ENCODE measurements around the gene DDI2. TPM values are rescaled to one million over a fixed set of nuclear protein-coding genes. Genes with fewer than 3 reads are reported as not detected.

Gene DDI2
- total and polyA plus RNA-seq, 2 donors (not counting 3 experiments of a cell fraction or from before 2014, with no cell fraction given) = 5.4 to 35.2 TPM

DNA sequence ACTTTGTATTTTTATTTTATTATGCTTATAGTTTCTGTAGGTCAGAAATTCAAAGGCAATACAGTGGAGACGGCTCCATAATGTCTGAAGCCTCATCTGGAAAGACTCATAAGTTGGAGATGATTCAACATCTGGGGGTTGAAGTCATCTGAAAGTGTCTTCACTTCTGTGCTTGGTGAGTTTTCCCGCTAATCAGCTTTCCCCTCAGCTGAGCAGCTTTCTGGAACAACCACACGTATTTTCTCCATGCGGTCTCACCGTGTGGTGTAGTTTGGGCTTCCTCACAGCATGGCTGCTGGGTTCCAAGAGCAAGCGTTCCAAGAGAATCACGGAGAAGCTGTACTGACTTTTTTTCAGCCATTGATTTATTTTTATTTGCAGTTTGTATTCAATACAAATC, 7.6 kb upstream of the DDI2 start:
- no peak overlapping the region for H3K4me3 ChIP-seq (replicated peaks in 1 of 3; ENCODE audit: insufficient read depth in 1 of 3, low read depth in 1 of 3, low read length in 3 of 3)

DNA sequence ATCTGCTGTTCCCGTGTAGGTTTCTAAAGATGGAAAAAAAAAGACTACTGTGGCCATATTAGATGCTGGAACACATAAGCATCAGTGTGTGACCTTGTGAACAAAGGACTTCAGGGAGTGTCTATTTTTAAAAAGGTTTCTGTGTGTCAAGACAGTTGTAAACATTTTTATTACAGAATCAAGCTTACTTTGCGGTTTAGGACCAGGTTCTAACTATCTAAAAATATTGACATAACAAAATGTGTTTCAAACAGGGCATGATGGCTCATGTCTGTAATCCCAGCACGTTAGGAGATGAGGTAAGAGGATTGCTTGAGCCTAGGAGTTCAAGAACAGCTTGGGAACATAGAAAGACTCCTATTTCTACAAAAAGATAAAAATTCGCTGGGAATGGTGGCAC, 7.1 kb upstream of the DDI2 start:
- no TSS peak for BruUV-seq (replicated peaks)
- H4K20me1 ChIP-seq (replicated peaks; ENCODE audit: control insufficient read depth, extremely low read depth, insufficient read depth, low read length) = no peaks in the 10 kb centered on the region
- H3K27ac ChIP-seq (ENCODE audit: insufficient read depth, low read depth, low read length) = no peak overlapping the region
- dilution Hi-C loops (cut with MboI; ENCODE audit: extremely low pct_ligation_motif_present, low sequenced_read_pairs) = no loop called here
- ChIA-PET POLR2A (no interaction called here), CTCF (no interaction called here)
- no peak overlapping the region for H3K4me3 ChIP-seq (replicated peaks in 1 of 3; ENCODE audit: insufficient read depth in 1 of 3, low read depth in 1 of 3, low read length in 3 of 3)
- H2AFZ ChIP-seq (ENCODE audit: low read depth, low read length) = no peak overlapping the region
- DNase-seq (ENCODE audit: low read depth, low spot score) (no peak), FAIRE-seq (no peak)
- TF ChIP-seq POLR2AphosphoS5 (IDR thresholded peaks at IDR 0.05; ENCODE audit: insufficient read depth, low read depth, low read length) (no peak), JUN (IDR thresholded peaks at IDR 0.05; ENCODE audit: borderline replicate concordance, insufficient read depth, insufficient read length, low read depth) (no peak), GATA2 (IDR thresholded peaks at IDR 0.05; ENCODE audit: insufficient read depth, insufficient read length, low read depth, low read length) (no peak)
- H3K27me3 ChIP-seq (ENCODE audit: control insufficient read depth in 2 of 2, insufficient read depth in 2 of 2, low read length in 2 of 2) = peaks cover 0 to 2% of the 10 kb centered on the region in 2 experiments
- no peaks in the 10 kb centered on the region for H3K9me1 ChIP-seq (replicated peaks; ENCODE audit: control insufficient read depth, extremely low read depth, insufficient read depth, low read length)
- H3K9ac ChIP-seq (replicated peaks; ENCODE audit: extremely low read depth, insufficient read depth, low read length) = no peak overlapping the region
- no peak overlapping the region for H3K4me2 ChIP-seq (ENCODE audit: insufficient read depth, low read length)
- H3K9me3 ChIP-seq (replicated peaks; ENCODE audit: control insufficient read depth, insufficient read depth, low read length) = no peaks in the 10 kb centered on the region
- H3K36me3 ChIP-seq (ENCODE audit: control insufficient read depth in 2 of 2, extremely low read depth in 1 of 2, insufficient read depth in 2 of 2, low read length in 2 of 2) = no peaks in the 10 kb centered on the region
- intact Hi-C loops (cut with micrococcal nuclease) = loop anchor here (10.0 kb wide), 1 partner anchor 235 kb away; the partner anchor contains the start of gene SPEN
- no peaks in the 10 kb centered on the region for H3K79me2 ChIP-seq (ENCODE audit: control insufficient read depth, insufficient read depth, low read length)
- no peaks in the 10 kb centered on the region for H3K4me1 ChIP-seq (ENCODE audit: control insufficient read depth, extremely low read depth, insufficient read depth, low read length)

More for the DNA sequence above, 7.6 kb upstream of the DDI2 start:
- no peak overlapping the region for H3K4me2 ChIP-seq (ENCODE audit: insufficient read depth, low read length)
- no peaks in the 10 kb centered on the region for H3K9me1 ChIP-seq (replicated peaks; ENCODE audit: control insufficient read depth, extremely low read depth, insufficient read depth, low read length)
- no peaks in the 10 kb centered on the region for H3K79me2 ChIP-seq (ENCODE audit: control insufficient read depth, insufficient read depth, low read length)
- H4K20me1 ChIP-seq (replicated peaks; ENCODE audit: control insufficient read depth, extremely low read depth, insufficient read depth, low read length) = no peaks in the 10 kb centered on the region
- no peak overlapping the region for H3K9ac ChIP-seq (replicated peaks; ENCODE audit: extremely low read depth, insufficient read depth, low read length)
- H3K27me3 ChIP-seq (ENCODE audit: control insufficient read depth in 2 of 2, insufficient read depth in 2 of 2, low read length in 2 of 2) = peaks cover 0 to 2% of the 10 kb centered on the region in 2 experiments
- ChIA-PET CTCF (no interaction called here), POLR2A (interaction anchor here (0.6 kb wide), 1 partner anchor 368 kb away, joined by 4 read pairs; no protein-coding TSS in a partner anchor)
- TF ChIP-seq EZH2 (IDR thresholded peaks at IDR 0.05; ENCODE audit: borderline replicate concordance, low read depth, low read length, severe bottlenecking) (no peak), FOS (IDR thresholded peaks at IDR 0.05; ENCODE audit: borderline replicate concordance, insufficient read depth, low read length) (no peak), GATA2 (IDR thresholded peaks at IDR 0.05; ENCODE audit: insufficient read depth, insufficient read length, low read depth, low read length) (no peak), POLR2A (IDR thresholded peaks at IDR 0.05; ENCODE audit: low read depth, low read length) (no peak)
- dilution Hi-C loops (cut with MboI; ENCODE audit: extremely low pct_ligation_motif_present, low sequenced_read_pairs) (no loop called here), intact Hi-C loops (cut with micrococcal nuclease) (loop anchor here (10.0 kb wide), 1 partner anchor 235 kb away; the partner anchor contains the start of gene SPEN)
- no peaks in the 10 kb centered on the region for H3K36me3 ChIP-seq (ENCODE audit: control insufficient read depth in 2 of 2, extremely low read depth in 1 of 2, insufficient read depth in 2 of 2, low read length in 2 of 2)
- no peak for DNase-seq (ENCODE audit: low read depth, low spot score)
- H2AFZ ChIP-seq (ENCODE audit: low read depth, low read length) = no peak overlapping the region
- no TSS peak for BruUV-seq (replicated peaks)
- H3K4me1 ChIP-seq (ENCODE audit: control insufficient read depth, extremely low read depth, insufficient read depth, low read length) = no peaks in the 10 kb centered on the region
- FAIRE-seq = no peak
- H3K27ac ChIP-seq (ENCODE audit: insufficient read depth, low read depth, low read length) = no peak overlapping the region
- H3K9me3 ChIP-seq (replicated peaks; ENCODE audit: control insufficient read depth, insufficient read depth, low read length) = no peaks in the 10 kb centered on the region
